GDM1 (cell line): ENCODE data around the gene FOXE3.
"Not testable (repeated sequence)": the region's sequence is repeated elsewhere in the genome, so short reads cannot be mapped to it uniquely, and the experiment has no call there.

Experiments
- DNase-seq: peaks from one replicate; lab custom pipeline; 2025; lab: John Stamatoyannopoulos, UW

The FOXE3 gene

DNA sequence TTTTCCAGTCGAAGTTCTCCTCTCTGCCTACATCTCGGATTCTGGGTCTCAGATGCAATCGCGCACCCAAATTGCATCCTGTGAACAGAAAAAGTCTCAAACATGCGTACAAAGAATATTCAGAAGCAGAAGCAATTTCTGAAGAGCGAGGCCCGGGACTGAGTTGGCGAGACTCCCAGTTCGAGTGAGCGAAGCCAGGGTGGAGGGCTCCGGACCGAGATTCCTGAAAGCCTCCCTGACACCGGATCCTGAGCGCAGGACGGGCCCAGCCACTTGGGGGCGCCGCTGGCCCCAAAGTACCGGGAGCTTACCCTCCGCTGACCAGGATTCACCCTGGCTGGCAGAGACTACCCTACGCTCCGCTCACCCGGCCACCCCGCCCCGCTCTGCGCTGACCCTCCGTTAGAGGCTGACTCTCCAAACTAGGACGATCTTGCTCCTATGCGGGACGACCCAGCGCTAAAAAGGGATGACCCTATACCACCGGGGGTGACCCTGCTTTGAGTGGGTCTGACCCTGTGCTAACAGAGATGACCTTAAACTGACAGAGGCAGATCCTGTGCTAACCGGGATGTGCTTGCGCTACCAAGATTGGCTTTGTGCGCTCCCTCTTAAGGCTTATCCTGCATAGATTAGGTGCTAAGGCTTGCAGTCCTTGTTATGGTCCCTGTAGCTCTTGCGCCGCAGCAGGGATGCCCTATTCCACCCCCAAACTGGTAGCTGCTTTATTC, 33.9 kb downstream of the FOXE3 start:
- DNase-seq, result no peak

DNA sequence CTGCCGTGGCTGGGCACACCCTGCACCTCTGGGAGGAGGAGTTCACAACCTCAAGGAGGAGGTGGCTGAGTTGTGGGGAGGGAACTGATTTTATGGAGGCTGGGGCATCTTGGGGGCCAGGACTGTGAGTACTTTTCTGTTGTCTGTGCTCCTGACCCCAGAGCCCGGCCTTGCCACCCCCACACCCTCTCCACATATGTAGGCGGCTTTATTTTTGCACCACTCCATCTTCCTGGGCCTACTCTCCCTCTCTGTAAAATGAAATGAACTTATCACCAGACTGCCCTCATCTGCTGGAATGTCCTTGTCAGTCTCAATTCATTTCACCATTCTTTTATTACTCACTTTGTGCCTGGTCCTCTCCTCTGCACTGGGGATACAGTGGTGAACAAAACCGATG, 34.5 kb downstream of the FOXE3 start:
- DNase-seq, result no peak

DNA sequence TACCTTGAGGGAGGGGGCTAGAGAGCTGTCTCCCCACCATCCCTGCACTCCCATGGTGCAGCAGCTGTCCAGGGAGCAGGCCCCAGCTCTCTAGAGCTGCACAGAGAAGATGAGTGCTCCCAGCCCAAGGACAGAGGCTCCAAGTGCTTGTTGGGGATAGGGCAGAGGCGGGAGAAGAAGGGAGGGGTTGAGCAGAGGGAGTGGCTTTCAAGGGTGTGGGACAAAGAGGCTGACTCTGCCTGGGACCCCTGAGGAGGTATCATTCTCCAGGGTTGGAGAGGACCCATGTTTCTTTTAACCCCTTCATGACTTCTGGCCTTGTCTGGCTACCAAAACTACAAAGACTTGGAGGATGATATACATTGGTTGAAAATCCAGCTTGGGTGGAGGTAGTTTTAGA, 36.3 kb downstream of the FOXE3 start:
- DNase-seq, result no peak

DNA sequence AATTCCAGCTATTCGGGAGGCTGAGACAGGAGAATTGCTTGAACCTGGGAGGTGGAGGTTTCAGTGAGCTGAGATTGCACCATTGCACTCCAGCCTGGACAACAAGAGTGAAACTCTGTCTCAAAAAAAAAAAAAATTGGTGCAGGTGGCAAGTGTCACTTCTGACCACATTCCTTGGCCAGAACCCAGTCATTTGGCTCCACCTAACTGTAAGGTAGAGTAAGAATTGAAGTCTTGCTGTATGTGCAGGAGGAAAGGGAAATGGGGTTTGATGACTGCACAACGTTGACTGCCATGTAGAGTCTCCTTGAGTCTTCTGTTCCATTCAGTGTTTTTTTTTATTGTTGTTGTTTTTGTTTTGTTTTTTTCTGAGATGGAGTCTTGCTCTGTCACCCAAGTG, 37.8 kb downstream of the FOXE3 start:
- DNase-seq, result not testable (repeated sequence)

DNA sequence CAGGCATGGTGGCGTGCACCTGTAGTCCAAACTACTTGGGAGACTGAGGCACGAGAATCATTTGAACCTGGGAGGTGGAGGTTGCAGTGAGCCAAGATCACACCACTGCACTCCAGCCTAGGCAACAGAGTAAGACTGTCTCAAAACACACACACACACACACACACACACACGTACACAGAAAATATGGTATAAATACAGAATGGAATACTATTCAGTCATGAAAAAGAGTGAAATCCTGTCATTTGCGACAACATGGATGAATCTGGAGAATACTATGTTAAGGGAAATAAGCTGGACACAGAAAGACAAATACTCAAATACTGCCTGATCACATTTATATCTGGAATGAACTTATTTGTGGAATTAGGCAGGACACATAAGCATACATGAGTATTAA, 40.2 kb downstream of the FOXE3 start:
- no peak for DNase-seq

DNA sequence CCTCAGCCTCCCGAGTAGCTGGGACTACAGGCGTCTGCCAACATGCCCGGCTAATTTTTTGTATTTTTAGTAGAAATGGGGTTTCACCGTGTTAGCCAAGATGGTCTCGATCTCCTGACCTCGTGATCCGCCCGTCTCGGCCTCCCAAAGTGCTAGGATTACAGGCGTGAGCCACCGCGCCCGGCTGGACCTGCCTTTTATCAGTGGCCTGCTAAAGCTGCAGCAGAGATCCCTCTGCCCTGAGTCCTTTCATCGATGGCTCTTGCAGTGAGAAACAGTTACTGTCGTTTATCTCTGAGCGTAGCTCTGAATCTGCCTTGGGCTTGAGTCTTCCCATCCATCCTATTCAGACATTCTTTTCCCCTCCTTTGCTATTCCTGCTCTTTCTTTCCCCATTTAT, 41.5 kb downstream of the FOXE3 start:
- DNase-seq, result not testable (repeated sequence)

DNA sequence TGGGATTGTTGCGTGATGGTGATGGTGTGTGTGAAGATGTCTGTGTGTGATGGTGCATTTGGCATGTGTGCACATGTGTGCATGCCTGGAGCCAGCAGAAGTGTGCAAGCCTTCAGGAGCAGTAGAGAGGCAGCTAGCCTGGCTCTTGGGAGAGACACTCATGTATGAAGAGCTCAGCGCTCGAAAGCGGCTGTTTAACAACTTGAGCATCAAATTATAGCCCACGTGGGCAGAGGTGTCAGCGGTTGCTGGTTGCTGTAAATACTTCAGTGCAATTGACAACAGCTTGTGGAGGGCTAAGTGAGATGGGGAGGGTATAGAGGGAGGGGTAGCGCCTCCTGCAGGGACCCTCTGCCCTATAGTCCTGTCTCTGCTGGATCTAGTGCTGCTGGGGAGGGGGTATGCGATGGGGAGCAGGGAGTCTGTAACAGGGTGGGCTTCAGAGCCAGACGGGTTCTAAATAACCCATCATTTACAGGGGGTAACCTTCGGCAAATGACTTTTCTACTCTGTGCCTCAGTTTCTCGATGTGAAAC, 43.2 kb downstream of the FOXE3 start:
- DNase-seq, result no peak

DNA sequence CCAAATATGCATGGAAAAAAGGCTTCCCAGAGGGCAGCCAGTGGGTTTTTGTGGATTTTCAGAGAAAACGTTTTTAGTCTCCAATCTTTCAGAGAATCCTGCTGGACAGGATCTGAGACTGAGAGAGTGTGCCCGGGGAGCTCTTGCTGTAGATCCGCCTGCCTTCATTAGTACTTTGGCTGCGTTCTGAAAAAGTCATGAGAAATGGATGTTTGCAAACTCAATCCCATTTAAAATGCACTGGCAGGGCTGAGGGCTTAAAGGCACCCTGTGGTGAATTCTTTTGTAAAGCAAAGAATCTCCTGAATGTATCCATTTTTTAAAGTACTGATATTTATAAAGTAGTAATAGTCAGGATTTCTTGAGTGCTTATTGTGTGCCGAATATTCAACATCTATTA, 44.0 kb downstream of the FOXE3 start:
- no peak for DNase-seq

DNA sequence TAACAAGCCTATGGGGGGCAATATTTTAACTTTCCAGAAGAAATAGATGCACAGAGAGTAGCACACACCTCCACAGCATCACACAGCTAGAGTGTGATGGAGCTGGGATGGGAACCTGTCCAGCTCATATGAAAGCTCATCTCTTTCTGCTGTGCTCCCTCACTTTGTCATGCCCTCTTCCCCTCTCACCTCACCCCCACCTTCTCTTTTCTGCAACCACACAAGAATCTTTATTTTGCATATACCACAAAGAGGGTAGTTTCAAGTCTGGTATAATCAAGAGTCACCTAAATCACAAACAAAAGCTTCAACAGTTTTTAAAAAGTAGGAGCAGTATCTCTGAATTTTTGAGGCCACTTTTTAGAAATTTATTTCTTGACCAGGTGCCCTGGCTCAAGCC, 44.4 kb downstream of the FOXE3 start:
- DNase-seq, result no peak

DNA sequence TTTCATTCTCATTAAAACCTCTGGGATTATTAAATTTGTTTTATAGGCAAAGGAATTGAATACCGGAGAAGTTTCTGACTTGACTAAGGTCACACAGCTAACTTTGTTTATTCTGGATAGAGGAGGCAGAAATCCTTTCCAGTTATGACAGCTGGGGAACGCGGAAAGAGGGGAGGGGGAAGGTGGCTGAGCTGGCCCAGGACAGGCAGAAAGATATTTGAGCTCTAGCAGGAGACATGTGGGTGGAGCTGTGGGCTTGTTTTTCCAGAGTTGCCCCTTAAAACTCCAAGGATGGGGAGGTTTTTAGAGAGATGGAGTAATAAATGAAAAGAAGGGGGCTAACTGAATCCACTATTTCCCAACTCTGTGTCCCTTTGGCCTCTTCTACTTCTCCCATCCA, 49.5 kb downstream of the FOXE3 start:
- DNase-seq, result no peak
